Inflammatory macrophage (primary cell): ENCODE measurements around the gene HEPACAM2.

Source experiments
- DNase-seq, 2 donors: peaks; one replicate each; pipeline ENCODE4 v3.0.0-alpha.2; 2020 to 2022
- total RNA-seq, 18 experiments: gene quantifications; one replicate each; lab custom pipeline; 2026; ENCODE audit warnings: mixed read lengths in 6 of 18, inconsistent platforms in 2 of 18; lab: John Stamatoyannopoulos, UW

The HEPACAM2 gene
- 0 to 0.20 (median 0.03) reads per million in 18 experiments for total RNA-seq

GRCh38 chr7:93226310-93226709 lies at the start of gene HEPACAM2:
HEPACAM2 (minus strand) TSS chr7:93226469.
- no peak for DNase-seq

DNA sequence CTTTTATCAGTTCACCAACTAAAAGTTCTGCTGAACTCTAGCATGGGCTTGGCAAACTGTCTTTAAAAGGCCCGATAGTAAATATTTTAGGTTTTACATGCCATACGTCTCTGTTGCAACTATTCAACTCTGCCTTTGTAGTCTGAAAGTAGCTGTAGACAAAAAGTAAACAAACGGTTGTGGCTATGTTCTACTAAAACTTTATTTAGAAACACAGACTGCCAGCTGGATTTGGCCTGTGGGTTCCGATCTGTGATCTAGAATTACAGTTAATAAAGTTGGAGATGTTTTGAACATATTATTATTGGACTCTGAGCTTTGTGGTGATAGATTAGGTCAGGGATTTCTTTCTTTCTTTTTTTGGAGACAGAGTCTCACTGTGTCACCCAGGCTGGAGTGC lies 39.0 kb upstream of the HEPACAM2 start:
- DNase-seq: no peak

- DNase-seq: no peak
Measured at GRCh38 chr7:93262535-93262934, 36.3 kb upstream of the HEPACAM2 start.

GRCh38 chr7:93258661-93259060 lies 32.4 kb upstream of the HEPACAM2 start:
- DNase-seq: no peak

DNA sequence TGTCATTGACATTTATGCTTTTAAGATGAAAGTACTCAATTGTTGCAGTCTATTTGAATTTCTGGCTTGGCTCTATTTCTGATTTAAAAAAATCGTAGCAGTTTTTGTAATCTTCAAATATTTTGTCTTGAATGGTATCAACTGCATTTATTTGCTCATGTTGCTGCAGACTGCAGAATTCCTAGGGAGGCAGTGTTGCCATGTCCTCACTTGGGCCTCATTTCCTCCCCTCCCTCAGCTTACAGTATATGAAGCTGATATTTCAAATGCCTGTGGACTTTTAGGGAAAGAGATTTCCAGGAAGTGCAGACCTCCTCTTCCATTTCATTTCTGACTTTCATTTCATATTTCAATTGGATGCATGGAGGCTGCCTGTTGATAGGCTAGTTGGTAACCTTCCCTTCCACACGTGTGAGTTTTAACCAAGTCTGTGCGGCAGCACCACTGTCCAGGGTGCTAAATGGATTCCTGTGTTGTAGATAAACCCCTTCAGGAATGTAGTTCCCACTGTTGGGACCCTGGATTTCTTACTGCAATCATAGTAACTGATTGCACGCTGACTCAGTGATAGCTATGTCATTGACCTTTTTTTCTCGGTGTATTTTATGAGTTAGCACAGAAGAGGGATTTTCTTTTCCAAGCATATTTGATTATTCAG lies 23.4 kb upstream of the HEPACAM2 start:
- DNase-seq: no peak

GRCh38 chr7:93245525-93246432 lies 19.5 kb upstream of the HEPACAM2 start:
- DNase-seq: peak in 1 of 2 donors; percentile 45

DNA sequence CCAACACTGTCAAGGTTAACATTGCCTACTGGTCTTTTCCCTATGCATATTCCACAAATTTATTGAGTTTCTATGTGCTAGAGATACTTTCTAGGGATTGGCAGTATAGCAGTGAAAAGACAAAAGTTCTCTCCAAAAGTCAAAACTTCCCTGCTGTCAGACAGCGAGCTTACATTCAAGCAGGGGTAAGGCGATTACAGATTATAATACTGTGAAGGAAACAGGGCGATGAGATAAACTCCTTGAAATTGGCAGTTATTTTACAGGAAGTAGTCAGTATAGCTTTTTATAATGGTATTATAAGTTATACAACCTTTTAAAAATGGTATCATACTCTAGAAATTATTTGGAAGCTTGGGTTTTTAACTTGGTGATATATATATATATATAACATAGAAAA lies 15.8 kb upstream of the HEPACAM2 start:
- DNase-seq: no peak

GRCh38 chr7:93239824-93240223 lies 13.6 kb upstream of the HEPACAM2 start:
- DNase-seq: no peak

DNA sequence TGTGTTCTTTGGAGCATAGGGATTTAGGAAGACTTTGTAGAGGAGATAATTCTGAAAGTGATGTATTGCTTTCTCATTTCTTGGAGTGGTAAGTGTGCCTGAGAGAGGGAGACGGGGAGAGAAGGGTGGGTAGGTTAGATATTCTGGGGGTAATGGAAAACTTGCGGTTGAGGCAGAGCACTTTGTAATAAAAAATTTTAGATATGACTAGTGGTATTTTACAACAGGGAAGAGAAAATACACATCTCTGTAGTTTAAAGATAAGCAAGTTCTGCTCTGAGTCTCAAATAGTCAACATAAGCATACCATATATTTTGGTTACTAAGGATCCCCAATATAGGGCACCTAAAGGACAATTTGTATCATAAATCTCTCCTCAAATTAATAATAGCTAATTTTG lies 12.5 kb upstream of the HEPACAM2 start:
- DNase-seq: no peak

GRCh38 chr7:93238131-93238530 lies 11.9 kb upstream of the HEPACAM2 start:
- DNase-seq: no peak

- no peak for DNase-seq
Measured at GRCh38 chr7:93235541-93235940, 9.3 kb upstream of the HEPACAM2 start.

DNA sequence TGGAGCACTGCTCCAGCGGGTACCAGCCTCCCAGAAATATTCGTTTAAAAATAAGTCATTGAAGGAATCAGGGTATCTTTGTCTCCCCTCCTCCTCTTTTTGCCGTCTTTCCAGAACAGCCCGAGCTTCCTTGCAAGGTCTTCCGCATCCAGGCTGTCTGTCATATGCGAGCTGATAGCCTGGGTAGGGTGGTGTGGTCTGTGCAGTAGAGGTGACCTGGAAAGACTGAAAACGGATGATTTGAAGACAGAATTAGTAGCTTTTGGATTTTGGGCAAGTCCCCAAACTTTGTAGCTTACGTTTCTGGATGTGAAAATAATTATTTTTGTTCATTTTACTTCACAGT lies 6.4 kb upstream of the HEPACAM2 start:
- peak in 1 of 2 donors; percentile 28 for DNase-seq

DNA sequence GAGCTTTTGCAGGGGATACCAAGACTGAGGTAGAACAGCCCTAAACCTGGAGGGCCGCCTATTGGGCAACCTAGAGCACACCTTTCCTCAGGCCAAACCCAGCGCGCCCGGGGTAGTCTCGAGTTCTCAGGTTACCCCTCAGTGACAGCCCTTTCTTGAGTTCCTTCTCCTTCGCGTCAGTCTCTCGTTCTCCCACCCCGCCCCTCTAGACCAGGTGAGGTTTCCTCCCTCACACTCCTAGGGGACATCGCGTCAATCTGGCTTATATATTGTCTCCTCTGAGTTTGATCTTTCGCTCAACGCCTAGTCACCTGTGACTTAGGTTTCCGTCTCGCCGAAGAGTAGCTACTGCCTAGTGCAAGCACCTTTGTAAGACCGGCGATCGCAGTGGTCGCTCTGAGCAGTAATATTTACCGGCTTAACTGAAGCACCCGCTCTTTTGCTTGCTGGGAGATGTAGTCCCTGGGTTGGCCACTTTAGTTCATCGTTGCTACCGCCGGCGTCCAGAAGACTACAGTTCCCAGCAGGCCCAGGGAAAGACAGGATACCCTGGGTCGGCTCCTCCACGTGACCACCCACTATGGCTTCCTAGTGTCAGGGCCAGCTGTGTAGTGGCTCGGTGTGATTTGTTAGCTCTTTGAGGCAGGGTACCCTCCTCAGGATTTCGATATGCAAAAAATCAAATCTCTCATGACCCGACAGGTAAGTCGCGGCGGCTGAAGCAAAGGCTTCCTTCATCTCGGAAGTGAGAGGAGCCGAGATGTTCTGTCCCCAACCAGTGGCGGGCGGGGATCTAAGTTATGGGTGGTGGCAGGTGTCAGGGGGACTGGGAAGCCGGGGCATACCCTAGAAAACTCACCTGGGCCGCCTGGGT lies 5.8 kb upstream of the HEPACAM2 start, which contains the start of gene VPS50:
TSS of gene VPS50 (plus strand) at position 568 of the 874 bp plus-strand sequence. CDS start at position 670, 102 bp downstream.
- peak; percentile 96 to 97 for DNase-seq

DNA sequence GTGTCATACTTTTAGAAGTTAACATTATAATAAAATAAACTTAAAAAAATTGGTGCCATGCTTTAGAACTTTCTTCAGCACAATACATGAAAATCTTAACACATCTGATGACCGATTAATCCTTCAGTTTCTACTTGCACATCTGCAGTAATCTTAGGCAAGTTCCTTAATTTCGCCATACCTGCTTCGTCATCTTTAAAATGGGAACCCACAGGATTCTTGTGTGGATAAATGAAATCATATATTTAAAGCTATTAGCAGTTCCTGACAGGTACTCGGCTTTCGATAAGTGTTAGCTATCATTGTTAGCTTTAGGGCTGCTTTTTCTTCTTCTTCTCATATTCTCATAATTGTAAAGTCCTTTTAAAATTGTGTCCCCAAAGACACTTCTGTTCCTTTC lies 5.0 kb upstream of the HEPACAM2 start:
- DNase-seq: peak; percentile 56 to 63

DNA sequence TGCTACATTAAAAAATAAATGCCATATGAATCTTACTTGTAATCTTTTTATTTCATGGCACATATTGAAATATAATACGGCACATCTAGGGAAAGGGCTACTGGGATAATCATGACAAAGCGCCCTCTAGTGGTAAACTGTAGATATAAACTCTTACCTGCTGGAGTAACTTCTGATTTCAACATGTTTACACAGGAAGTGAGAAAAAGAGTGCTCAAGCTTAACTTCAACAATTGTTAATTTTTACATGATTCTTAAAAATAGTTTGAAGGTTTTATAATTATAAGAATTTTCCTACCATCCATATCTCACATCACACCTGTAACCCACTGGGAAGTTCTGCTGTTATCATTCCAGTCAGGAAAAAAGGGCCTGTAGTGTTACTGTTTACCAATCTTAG lies 2.0 kb upstream of the HEPACAM2 start:
- DNase-seq: peak; percentile 53 to 69

DNA sequence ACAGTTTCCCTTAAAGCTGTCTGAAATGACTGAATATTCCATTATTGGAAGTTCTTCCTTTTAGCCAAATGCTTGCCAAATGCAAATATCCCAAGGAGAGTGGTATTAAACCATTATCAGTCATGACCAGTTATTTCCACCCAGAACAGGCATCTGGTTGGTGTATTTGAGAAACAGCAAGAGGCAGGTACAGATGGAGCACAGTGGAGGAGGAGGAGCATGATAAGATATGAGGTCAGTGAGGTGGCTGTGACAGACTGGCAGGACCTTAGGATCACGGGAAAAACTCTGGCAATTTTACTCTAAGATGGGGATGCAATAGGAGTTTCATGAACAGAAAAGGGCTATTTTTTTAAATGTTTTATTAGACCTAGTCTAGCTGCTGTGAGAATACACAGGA lies 6.4 kb downstream of the HEPACAM2 start:
- no peak for DNase-seq

GRCh38 chr7:93218997-93219827 lies 7.1 kb downstream of the HEPACAM2 start:
- peak; percentile 29 to 64 for DNase-seq

DNA sequence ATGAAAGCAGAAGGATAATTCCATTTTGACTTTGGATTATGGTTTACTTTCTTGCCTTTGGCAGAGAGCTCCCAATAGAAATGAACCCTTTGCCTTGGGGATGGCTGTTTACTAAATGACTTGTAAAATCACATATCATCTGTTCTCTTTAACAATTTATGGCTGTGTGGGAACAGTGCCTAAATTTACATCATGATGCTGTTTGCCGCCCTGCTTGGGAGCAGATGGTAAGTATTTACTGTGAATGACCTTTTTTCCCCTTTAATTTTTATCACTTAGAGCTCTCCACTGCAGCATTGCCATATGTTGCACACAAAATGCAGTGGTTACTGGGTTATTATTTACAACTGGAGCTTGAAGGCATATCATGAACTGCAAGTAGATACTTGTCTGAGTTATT lies 13.4 kb downstream of the HEPACAM2 start:
- no peak for DNase-seq

- no peak for DNase-seq
Measured at GRCh38 chr7:93211228-93211818, 14.9 kb downstream of the HEPACAM2 start.

- no peak for DNase-seq
Measured at GRCh38 chr7:93205046-93205445, 21.2 kb downstream of the HEPACAM2 start.

- no peak for DNase-seq
Measured at GRCh38 chr7:93203496-93203895, 22.8 kb downstream of the HEPACAM2 start.
